ENCODE measurements around the gene CCT8.

Gene CCT8, protein sequence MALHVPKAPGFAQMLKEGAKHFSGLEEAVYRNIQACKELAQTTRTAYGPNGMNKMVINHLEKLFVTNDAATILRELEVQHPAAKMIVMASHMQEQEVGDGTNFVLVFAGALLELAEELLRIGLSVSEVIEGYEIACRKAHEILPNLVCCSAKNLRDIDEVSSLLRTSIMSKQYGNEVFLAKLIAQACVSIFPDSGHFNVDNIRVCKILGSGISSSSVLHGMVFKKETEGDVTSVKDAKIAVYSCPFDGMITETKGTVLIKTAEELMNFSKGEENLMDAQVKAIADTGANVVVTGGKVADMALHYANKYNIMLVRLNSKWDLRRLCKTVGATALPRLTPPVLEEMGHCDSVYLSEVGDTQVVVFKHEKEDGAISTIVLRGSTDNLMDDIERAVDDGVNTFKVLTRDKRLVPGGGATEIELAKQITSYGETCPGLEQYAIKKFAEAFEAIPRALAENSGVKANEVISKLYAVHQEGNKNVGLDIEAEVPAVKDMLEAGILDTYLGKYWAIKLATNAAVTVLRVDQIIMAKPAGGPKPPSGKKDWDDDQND

DNA sequence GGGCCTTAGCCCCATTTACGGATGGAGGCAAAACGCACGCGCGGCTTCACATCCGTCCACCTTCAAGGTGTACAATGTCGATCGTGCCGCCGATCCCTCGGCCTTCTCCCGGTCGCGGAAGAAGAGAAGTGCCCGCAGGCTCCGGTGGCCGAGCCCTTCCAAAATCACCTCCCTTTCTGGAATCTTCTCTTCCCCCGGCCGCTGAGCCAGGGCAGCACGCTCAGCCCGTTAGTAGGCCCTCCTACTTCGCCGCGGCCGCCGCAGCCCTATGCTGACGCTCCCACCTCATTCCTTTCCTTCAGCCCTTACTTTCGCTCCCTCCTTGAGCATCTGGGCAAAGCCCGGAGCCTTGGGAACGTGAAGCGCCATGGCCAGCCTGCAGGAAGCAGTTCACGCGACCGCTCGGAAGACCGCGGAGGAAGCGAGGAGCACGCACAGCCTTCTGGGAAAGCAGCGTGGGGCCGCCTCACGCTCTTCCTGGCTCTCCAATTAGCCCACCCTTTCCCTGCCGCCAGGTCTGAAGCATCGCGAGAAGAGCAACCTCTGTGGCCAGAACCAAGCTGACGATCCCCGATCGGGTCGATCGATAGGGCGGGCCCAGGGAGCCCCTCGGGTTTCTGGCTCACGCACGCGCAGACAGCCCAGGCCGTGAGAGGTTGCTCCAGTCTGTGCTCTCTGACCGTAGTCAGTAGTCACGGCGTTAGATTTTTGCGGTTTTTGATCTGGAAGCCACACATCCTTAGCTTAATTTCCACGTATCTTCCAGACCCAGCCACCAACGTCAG lies at the start of gene CCT8:
CCT8 (minus strand) TSS at position 427 of the 785 bp plus-strand sequence; CDS start at position 369, 58 bp downstream.
- TF ChIP-seq CREB1 (IDR thresholded peaks at IDR 0.05; ENCODE audit: low read depth): no peak
- TF ChIP-seq YY1 (IDR thresholded peaks at IDR 0.05; ENCODE audit: low read depth): peak; percentile 58; the same call in 1 of the 2 replicates
- no peak; the same call in 1 of the 2 replicates for TF ChIP-seq NFIC (IDR thresholded peaks at IDR 0.05)
- peak; percentile 62; the same call in 1 of the 2 replicates for TF ChIP-seq TCF12 (IDR thresholded peaks at IDR 0.05; ENCODE audit: low read depth)
- TF ChIP-seq TAF1 (IDR thresholded peaks at IDR 0.05; ENCODE audit: low read depth): peak; percentile 84
- TF ChIP-seq CEBPB (IDR thresholded peaks at IDR 0.05): no peak; the same call in 1 of the 2 replicates
- TF ChIP-seq EP300 (IDR thresholded peaks at IDR 0.05; ENCODE audit: borderline replicate concordance): 0 out of 2 replicates have a peak, but pooled peaks have one; percentile 24
- 0 out of 2 replicates have a peak, but pooled peaks have one; percentile 8 for TF ChIP-seq EGR1 (IDR thresholded peaks at IDR 0.05)
- TF ChIP-seq ZBTB7A (IDR thresholded peaks at IDR 0.05; ENCODE audit: low read depth): no peak
- TF ChIP-seq, protein P1, sequence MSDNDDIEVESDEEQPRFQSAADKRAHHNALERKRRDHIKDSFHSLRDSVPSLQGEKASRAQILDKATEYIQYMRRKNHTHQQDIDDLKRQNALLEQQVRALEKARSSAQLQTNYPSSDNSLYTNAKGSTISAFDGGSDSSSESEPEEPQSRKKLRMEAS (IDR thresholded peaks at IDR 0.05): peak; percentile 91
- TF ChIP-seq, protein P2, sequence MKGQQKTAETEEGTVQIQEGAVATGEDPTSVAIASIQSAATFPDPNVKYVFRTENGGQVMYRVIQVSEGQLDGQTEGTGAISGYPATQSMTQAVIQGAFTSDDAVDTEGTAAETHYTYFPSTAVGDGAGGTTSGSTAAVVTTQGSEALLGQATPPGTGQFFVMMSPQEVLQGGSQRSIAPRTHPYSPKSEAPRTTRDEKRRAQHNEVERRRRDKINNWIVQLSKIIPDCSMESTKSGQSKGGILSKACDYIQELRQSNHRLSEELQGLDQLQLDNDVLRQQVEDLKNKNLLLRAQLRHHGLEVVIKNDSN (IDR thresholded peaks at IDR 0.05): peak; percentile 53
- TF ChIP-seq, protein P3, sequence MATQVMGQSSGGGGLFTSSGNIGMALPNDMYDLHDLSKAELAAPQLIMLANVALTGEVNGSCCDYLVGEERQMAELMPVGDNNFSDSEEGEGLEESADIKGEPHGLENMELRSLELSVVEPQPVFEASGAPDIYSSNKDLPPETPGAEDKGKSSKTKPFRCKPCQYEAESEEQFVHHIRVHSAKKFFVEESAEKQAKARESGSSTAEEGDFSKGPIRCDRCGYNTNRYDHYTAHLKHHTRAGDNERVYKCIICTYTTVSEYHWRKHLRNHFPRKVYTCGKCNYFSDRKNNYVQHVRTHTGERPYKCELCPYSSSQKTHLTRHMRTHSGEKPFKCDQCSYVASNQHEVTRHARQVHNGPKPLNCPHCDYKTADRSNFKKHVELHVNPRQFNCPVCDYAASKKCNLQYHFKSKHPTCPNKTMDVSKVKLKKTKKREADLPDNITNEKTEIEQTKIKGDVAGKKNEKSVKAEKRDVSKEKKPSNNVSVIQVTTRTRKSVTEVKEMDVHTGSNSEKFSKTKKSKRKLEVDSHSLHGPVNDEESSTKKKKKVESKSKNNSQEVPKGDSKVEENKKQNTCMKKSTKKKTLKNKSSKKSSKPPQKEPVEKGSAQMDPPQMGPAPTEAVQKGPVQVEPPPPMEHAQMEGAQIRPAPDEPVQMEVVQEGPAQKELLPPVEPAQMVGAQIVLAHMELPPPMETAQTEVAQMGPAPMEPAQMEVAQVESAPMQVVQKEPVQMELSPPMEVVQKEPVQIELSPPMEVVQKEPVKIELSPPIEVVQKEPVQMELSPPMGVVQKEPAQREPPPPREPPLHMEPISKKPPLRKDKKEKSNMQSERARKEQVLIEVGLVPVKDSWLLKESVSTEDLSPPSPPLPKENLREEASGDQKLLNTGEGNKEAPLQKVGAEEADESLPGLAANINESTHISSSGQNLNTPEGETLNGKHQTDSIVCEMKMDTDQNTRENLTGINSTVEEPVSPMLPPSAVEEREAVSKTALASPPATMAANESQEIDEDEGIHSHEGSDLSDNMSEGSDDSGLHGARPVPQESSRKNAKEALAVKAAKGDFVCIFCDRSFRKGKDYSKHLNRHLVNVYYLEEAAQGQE (IDR thresholded peaks at IDR 0.05; ENCODE audit: low read depth): no peak
- TF ChIP-seq RAD21 (IDR thresholded peaks at IDR 0.05; ENCODE audit: low read depth): no peak

DNA sequence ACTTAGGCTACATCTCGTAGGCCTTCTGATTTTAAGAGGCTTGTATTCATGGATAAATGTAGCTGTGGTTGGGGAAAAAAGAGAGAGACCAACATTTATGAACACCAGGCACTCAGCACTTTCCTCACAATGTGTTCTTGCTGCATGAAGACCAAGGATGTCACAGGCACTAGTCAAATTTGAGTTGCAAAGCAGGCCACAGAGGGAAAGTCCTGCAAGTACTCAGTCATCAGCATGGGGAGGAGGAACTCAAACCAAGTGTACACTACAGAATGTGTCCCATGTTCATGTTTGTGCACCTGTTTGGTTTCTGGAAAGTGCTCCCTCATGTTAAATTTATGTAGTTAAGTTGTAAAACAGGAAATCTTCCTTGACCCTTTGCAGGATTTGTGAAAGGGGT lies 48.3 kb upstream of the CCT8 start:
- TF ChIP-seq CREB1 (IDR thresholded peaks at IDR 0.05; ENCODE audit: low read depth): no peak
- TF ChIP-seq ZBTB7A (IDR thresholded peaks at IDR 0.05; ENCODE audit: low read depth): no peak
- no peak for TF ChIP-seq YY1 (IDR thresholded peaks at IDR 0.05; ENCODE audit: low read depth)
- no peak for TF ChIP-seq TCF12 (IDR thresholded peaks at IDR 0.05; ENCODE audit: low read depth)
- TF ChIP-seq FOXM1 (IDR thresholded peaks at IDR 0.05; ENCODE audit: borderline replicate concordance, low read depth): no peak
- TF ChIP-seq, protein P3 (IDR thresholded peaks at IDR 0.05; ENCODE audit: low read depth): no peak
- no peak for TF ChIP-seq TAF1 (IDR thresholded peaks at IDR 0.05; ENCODE audit: low read depth)
- no peak for TF ChIP-seq EP300 (IDR thresholded peaks at IDR 0.05; ENCODE audit: borderline replicate concordance)
- TF ChIP-seq, protein P2 (IDR thresholded peaks at IDR 0.05): no peak
- TF ChIP-seq CEBPB (IDR thresholded peaks at IDR 0.05): no peak
- TF ChIP-seq, protein P1 (IDR thresholded peaks at IDR 0.05): no peak
- TF ChIP-seq EGR1 (IDR thresholded peaks at IDR 0.05): no peak
- TF ChIP-seq NFIC (IDR thresholded peaks at IDR 0.05): no peak
- no peak for TF ChIP-seq TEAD4 (IDR thresholded peaks at IDR 0.05)
- TF ChIP-seq RAD21 (IDR thresholded peaks at IDR 0.05; ENCODE audit: low read depth): no peak

DNA sequence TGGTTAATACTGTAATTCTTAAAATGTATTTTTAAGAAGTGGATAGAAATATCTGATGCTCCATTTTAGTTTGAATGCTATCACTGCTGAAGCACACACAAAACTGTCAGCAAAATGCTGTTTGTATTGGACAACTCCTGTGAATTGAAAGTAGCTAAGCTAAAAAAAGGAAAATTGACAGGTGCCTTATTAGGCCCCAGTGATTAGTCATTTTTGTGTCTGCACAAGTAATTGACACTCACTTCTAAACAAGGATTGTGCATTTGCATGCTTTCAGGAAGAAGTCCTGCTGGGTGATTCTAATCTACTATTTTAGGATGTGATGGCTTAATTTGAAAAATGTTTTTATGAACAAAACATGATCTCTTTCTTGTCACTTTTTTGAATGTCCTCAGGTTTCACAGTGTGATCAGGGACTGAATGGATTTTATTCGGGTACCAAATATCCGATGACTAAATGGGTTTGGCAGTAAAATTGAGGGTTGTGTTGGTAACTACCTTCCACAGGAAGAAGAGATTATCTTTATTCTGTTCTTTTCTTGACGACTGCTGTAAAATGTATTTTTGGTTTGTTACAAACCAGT lies 44.0 kb upstream of the CCT8 start:
- no peak for TF ChIP-seq FOXM1 (IDR thresholded peaks at IDR 0.05; ENCODE audit: borderline replicate concordance, low read depth)
- TF ChIP-seq EGR1 (IDR thresholded peaks at IDR 0.05): no peak
- TF ChIP-seq, protein P1 (IDR thresholded peaks at IDR 0.05): no peak
- TF ChIP-seq, protein P3 (IDR thresholded peaks at IDR 0.05; ENCODE audit: low read depth): no peak
- TF ChIP-seq YY1 (IDR thresholded peaks at IDR 0.05; ENCODE audit: low read depth): no peak
- TF ChIP-seq, protein P2 (IDR thresholded peaks at IDR 0.05): no peak
- TF ChIP-seq CEBPB (IDR thresholded peaks at IDR 0.05): no peak
- TF ChIP-seq ZBTB7A (IDR thresholded peaks at IDR 0.05; ENCODE audit: low read depth): no peak

Data from Ishikawa (cell line).